ENCODE results near the gene FNDC5. TPM values are rescaled to one million over a fixed set of nuclear protein-coding genes. Genes with fewer than 3 reads are reported as not detected.

The FNDC5 gene
- total and polyA plus RNA-seq, 9 of the 15 experiments (the other 6 are each of a cell fraction or from before 2014, with no cell fraction given) = 0.06 to 2.1 (median 0.22) TPM

GRCh38 chr1:32813941-32814739 is 56.6 kb downstream of the FNDC5 start (continued):
- TF ChIP-seq, protein P1, sequence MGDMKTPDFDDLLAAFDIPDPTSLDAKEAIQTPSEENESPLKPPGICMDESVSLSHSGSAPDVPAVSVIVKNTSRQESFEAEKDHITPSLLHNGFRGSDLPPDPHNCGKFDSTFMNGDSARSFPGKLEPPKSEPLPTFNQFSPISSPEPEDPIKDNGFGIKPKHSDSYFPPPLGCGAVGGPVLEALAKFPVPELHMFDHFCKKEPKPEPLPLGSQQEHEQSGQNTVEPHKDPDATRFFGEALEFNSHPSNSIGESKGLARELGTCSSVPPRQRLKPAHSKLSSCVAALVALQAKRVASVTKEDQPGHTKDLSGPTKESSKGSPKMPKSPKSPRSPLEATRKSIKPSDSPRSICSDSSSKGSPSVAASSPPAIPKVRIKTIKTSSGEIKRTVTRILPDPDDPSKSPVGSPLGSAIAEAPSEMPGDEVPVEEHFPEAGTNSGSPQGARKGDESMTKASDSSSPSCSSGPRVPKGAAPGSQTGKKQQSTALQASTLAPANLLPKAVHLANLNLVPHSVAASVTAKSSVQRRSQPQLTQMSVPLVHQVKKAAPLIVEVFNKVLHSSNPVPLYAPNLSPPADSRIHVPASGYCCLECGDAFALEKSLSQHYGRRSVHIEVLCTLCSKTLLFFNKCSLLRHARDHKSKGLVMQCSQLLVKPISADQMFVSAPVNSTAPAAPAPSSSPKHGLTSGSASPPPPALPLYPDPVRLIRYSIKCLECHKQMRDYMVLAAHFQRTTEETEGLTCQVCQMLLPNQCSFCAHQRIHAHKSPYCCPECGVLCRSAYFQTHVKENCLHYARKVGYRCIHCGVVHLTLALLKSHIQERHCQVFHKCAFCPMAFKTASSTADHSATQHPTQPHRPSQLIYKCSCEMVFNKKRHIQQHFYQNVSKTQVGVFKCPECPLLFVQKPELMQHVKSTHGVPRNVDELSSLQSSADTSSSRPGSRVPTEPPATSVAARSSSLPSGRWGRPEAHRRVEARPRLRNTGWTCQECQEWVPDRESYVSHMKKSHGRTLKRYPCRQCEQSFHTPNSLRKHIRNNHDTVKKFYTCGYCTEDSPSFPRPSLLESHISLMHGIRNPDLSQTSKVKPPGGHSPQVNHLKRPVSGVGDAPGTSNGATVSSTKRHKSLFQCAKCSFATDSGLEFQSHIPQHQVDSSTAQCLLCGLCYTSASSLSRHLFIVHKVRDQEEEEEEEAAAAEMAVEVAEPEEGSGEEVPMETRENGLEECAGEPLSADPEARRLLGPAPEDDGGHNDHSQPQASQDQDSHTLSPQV (IDR thresholded peaks at IDR 0.05) = peak; percentile 42; the same call in 1 of the 2 replicates
- TF ChIP-seq OTX1 (CRISPR knock-in tag; IDR thresholded peaks at IDR 0.05) = peak; percentile 89
- TF ChIP-seq CSDE1 (IDR thresholded peaks at IDR 0.05) = no peak
- TF ChIP-seq HSF4 (CRISPR knock-in tag; IDR thresholded peaks at IDR 0.05; ENCODE audit: borderline replicate concordance) = no peak
- no peak for TF ChIP-seq HDAC3 (IDR thresholded peaks at IDR 0.05; ENCODE audit: borderline replicate concordance, partially characterized antibody)
- no peak for TF ChIP-seq ETV5 (CRISPR knock-in tag; IDR thresholded peaks at IDR 0.05; ENCODE audit: low read depth)
- peak; percentile 74 to 82 for TF ChIP-seq TRIM24 (IDR thresholded peaks at IDR 0.05)
- TF ChIP-seq CEBPB (tag; IDR thresholded peaks at IDR 0.05) = peak; percentile 97
- 0 out of 2 replicates have a peak, but pooled peaks have one; percentile 3 for TF ChIP-seq CBFA2T3 (IDR thresholded peaks at IDR 0.05)
- no peak for TF ChIP-seq XRCC3 (IDR thresholded peaks at IDR 0.05)
- TF ChIP-seq HDAC6 (IDR thresholded peaks at IDR 0.05; ENCODE audit: low read depth, low read length) = no peak
- TF ChIP-seq DIDO1 (tag; IDR thresholded peaks at IDR 0.05; ENCODE audit: low read depth) = no peak
- 0 out of 2 replicates have a peak, but pooled peaks have one; percentile 49 for TF ChIP-seq ZNF175 (CRISPR knock-in tag; IDR thresholded peaks at IDR 0.05; ENCODE audit: low read depth)
- TF ChIP-seq L3MBTL2 (IDR thresholded peaks at IDR 0.05) = peak; percentile 37; the same call in 1 of the 2 replicates
- 0 out of 2 replicates have a peak, but pooled peaks have one; percentile 47 for TF ChIP-seq ZBTB26 (CRISPR knock-in tag; IDR thresholded peaks at IDR 0.05)
- no peak for TF ChIP-seq NR2C2 (CRISPR knock-in tag; IDR thresholded peaks at IDR 0.05)
- peak; percentile 94 for TF ChIP-seq NR2C2 (tag; IDR thresholded peaks at IDR 0.05)
- TF ChIP-seq NFE2 (IDR thresholded peaks at IDR 0.05; ENCODE audit: low read depth) = peak; percentile 69
- TF ChIP-seq, protein P2, sequence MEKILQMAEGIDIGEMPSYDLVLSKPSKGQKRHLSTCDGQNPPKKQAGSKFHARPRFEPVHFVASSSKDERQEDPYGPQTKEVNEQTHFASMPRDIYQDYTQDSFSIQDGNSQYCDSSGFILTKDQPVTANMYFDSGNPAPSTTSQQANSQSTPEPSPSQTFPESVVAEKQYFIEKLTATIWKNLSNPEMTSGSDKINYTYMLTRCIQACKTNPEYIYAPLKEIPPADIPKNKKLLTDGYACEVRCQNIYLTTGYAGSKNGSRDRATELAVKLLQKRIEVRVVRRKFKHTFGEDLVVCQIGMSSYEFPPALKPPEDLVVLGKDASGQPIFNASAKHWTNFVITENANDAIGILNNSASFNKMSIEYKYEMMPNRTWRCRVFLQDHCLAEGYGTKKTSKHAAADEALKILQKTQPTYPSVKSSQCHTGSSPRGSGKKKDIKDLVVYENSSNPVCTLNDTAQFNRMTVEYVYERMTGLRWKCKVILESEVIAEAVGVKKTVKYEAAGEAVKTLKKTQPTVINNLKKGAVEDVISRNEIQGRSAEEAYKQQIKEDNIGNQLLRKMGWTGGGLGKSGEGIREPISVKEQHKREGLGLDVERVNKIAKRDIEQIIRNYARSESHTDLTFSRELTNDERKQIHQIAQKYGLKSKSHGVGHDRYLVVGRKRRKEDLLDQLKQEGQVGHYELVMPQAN (IDR thresholded peaks at IDR 0.05; ENCODE audit: borderline replicate concordance) = peak; percentile 66
- TF ChIP-seq ZNF324 (CRISPR knock-in tag; IDR thresholded peaks at IDR 0.05) = no peak

Measured in K562 (cell line).